HEK293 (cell line): ENCODE measurements around the gene ZNF541.

Experiments
- FEZF1 ChIP-seq: fragments of 450-650 bp; formaldehyde crosslinking; IDR thresholded peaks from 2 replicates; pipeline ENCODE4 v1.5.1; 2016; ENCODE audit warnings: missing biosample characterization, missing genetic modification characterization
- GLIS1 ChIP-seq: fragments of 450-650 bp; formaldehyde crosslinking; IDR thresholded peaks from 2 replicates; pipeline ENCODE4 v1.5.1; 2016; ENCODE audit warnings: missing biosample characterization, missing genetic modification characterization
- GLIS2 ChIP-seq: fragments of 450-650 bp; formaldehyde crosslinking; IDR thresholded peaks from 2 replicates; pipeline ENCODE4 v1.5.1; 2016; ENCODE audit warnings: missing biosample characterization, missing genetic modification characterization
- OSR2 ChIP-seq: fragments of 450-650 bp; formaldehyde crosslinking; IDR thresholded peaks from 2 replicates; pipeline ENCODE4 v1.5.1; 2016; ENCODE audit warnings: missing biosample characterization, missing genetic modification characterization
- OVOL3 ChIP-seq: fragments of 450-650 bp; formaldehyde crosslinking; IDR thresholded peaks from 2 replicates; pipeline ENCODE4 v1.5.1; 2016; ENCODE audit warnings: missing biosample characterization, missing genetic modification characterization
- PATZ1 ChIP-seq: fragments of 450-650 bp; formaldehyde crosslinking; IDR thresholded peaks from 2 replicates; pipeline ENCODE4 v1.5.1; 2016; ENCODE audit warnings: missing biosample characterization, missing genetic modification characterization
- PRDM1 ChIP-seq: fragments of 450-650 bp; formaldehyde crosslinking; IDR thresholded peaks from 2 replicates; pipeline ENCODE4; 2016; ENCODE audit warnings: missing biosample characterization, missing genetic modification characterization
- PRDM10 ChIP-seq: fragments of 450-650 bp; formaldehyde crosslinking; IDR thresholded peaks from 2 replicates; pipeline ENCODE4 v1.5.1; 2016; ENCODE audit warnings: missing biosample characterization, missing genetic modification characterization
- PRDM6 ChIP-seq: fragments of 450-650 bp; formaldehyde crosslinking; IDR thresholded peaks from 2 replicates; pipeline ENCODE4 v1.5.1; 2017; ENCODE audit warnings: missing biosample characterization, missing genetic modification characterization
- REPIN1 ChIP-seq: fragments of 450-650 bp; formaldehyde crosslinking; IDR thresholded peaks from 2 replicates; pipeline ENCODE4 v1.5.1; 2017; ENCODE audit warnings: missing biosample characterization, missing genetic modification characterization, low read depth
- YY1 ChIP-seq: fragments of 450-650 bp; formaldehyde crosslinking; IDR thresholded peaks from 2 replicates; pipeline ENCODE4 v1.5.1; 2018; ENCODE audit warnings: missing biosample characterization, missing genetic modification characterization
- ZNF132 ChIP-seq: fragments of 450-650 bp; formaldehyde crosslinking; IDR thresholded peaks from 2 replicates; pipeline ENCODE4 v1.5.1; 2017; ENCODE audit warnings: missing biosample characterization, missing genetic modification characterization, borderline replicate concordance
- ZNF18 ChIP-seq: fragments of 450-650 bp; formaldehyde crosslinking; IDR thresholded peaks from 2 replicates; pipeline ENCODE4 v1.5.1; 2016; ENCODE audit warnings: missing biosample characterization, missing genetic modification characterization
- ZNF23 ChIP-seq: fragments of 450-650 bp; formaldehyde crosslinking; IDR thresholded peaks from 2 replicates; pipeline ENCODE4 v1.5.1; 2016; ENCODE audit warnings: missing biosample characterization, missing genetic modification characterization, borderline replicate concordance
- ZNF37A ChIP-seq: fragments of 450-650 bp; IDR thresholded peaks from 2 replicates; pipeline ENCODE4 v1.5.1; 2018; ENCODE audit warnings: missing biosample characterization, missing genetic modification characterization
- ZNF404 ChIP-seq: fragments of 450-650 bp; formaldehyde crosslinking; IDR thresholded peaks from 2 replicates; pipeline ENCODE4 v1.5.1; 2017; ENCODE audit warnings: missing biosample characterization, missing genetic modification characterization
- ZNF514 ChIP-seq: fragments of 450-650 bp; formaldehyde crosslinking; IDR thresholded peaks from 2 replicates; pipeline ENCODE4 v1.5.1; 2016; ENCODE audit warnings: missing biosample characterization, missing genetic modification characterization
- ZNF518A ChIP-seq: fragments of 450-650 bp; formaldehyde crosslinking; conservative IDR thresholded peaks from 2 replicates; pipeline ENCODE4 v1.5.1; 2016; ENCODE audit warnings: low read depth, missing biosample characterization, missing genetic modification characterization
- ZNF529 ChIP-seq: fragments of 450-650 bp; formaldehyde crosslinking; IDR thresholded peaks from 2 replicates; pipeline ENCODE4 v1.5.1; 2017; ENCODE audit warnings: missing genetic modification characterization, missing biosample characterization; ENCODE audit not compliant: insufficient replicate concordance
- ZNF623 ChIP-seq: fragments of 450-650 bp; formaldehyde crosslinking; IDR thresholded peaks from 2 replicates; pipeline ENCODE4 v1.5.1; 2016; ENCODE audit warnings: missing biosample characterization, missing genetic modification characterization
- ZNF629 ChIP-seq: fragments of 450-650 bp; formaldehyde crosslinking; IDR thresholded peaks from 2 replicates; pipeline ENCODE4 v1.5.1; 2017; ENCODE audit warnings: missing biosample characterization, missing genetic modification characterization
- ZNF792 ChIP-seq: fragments of 450-650 bp; formaldehyde crosslinking; IDR thresholded peaks from 2 replicates; pipeline ENCODE4 v1.5.1; 2016; ENCODE audit warnings: missing biosample characterization, missing genetic modification characterization
- ZNF837 ChIP-seq: fragments of 450-650 bp; formaldehyde crosslinking; IDR thresholded peaks from 2 replicates; pipeline ENCODE4 v1.5.1; 2016; ENCODE audit warnings: missing biosample characterization, missing genetic modification characterization
- ZSCAN30 ChIP-seq: fragments of 450-650 bp; IDR thresholded peaks from 2 replicates; pipeline ENCODE4 v1.5.1; 2018; ENCODE audit warnings: missing biosample characterization, mild to moderate bottlenecking, missing genetic modification characterization, moderate library complexity
- ZXDB ChIP-seq: fragments of 450-650 bp; formaldehyde crosslinking; IDR thresholded peaks from 2 replicates; pipeline ENCODE4 v1.5.1; 2016; ENCODE audit warnings: missing biosample characterization, missing genetic modification characterization

ZNF541 gene

GRCh38 chr19:47598407-47599349, 25.7 kb upstream of the ZNF541 start (continued):
- TF ChIP-seq PRDM10 (peak; percentile 99), ZNF404 (tag by site-specific recombination) (no peak), GLIS1 (tag by site-specific recombination) (peak; percentile 87), ZXDB (tag by site-specific recombination) (peak; percentile 61), ZNF18 (tag by site-specific recombination) (no peak), ZNF23 (tag by site-specific recombination) (no peak), OSR2 (tag by site-specific recombination) (no peak), GLIS2 (tag by site-specific recombination) (peak; percentile 75), YY1 (tag by site-specific recombination) (no peak), ZNF529 (tag by site-specific recombination) (no peak), PRDM1 (tag by site-specific recombination) (peak; percentile 86), ZSCAN30 (tag by site-specific recombination) (0 out of 2 replicates have a peak, but pooled peaks have one; percentile 15), REPIN1 (tag by site-specific recombination) (no peak), OVOL3 (tag by site-specific recombination) (no peak), ZNF623 (tag by site-specific recombination) (no peak), ZNF792 (tag by site-specific recombination) (no peak), ZNF132 (tag by site-specific recombination) (no peak), ZNF629 (peak; percentile 80), PRDM6 (tag by site-specific recombination) (no peak), ZNF37A (tag by site-specific recombination) (no peak), FEZF1 (tag by site-specific recombination) (0 out of 2 replicates have a peak, but pooled peaks have one; percentile 6), ZNF514 (no peak), ZNF837 (tag by site-specific recombination) (no peak), PATZ1 (tag by site-specific recombination) (peak; percentile 59; the same call in 1 of the 2 replicates), ZNF518A (no peak)
